H9 (cell line): Measurements from ENCODE around the gene HMX1. TPM values are rescaled to one million over a fixed set of nuclear protein-coding genes. Genes with fewer than 3 reads are reported as not detected.

Experiments
- DNase-seq: peaks from one replicate; pipeline ENCODE4 v3.0.0-alpha.2; 2017
- H2AFZ ChIP-seq: one replicate; pipeline ENCODE4 v1.6.1; 2013; ENCODE audit warnings: mild to moderate bottlenecking, low read length, control low read depth, moderate library complexity
- H2AK5ac ChIP-seq: 2 replicates; pipeline ENCODE4 v1.6.1; 2013; ENCODE audit warnings: low read length, control low read depth, mixed read lengths; ENCODE audit not compliant: insufficient read length
- H2BK120ac ChIP-seq: one replicate; pipeline ENCODE4 v1.6.1; 2013; ENCODE audit warnings: low read depth, mild to moderate bottlenecking, low read length, control low read depth, inconsistent platforms; ENCODE audit not compliant: poor library complexity, severe bottlenecking
- H2BK12ac ChIP-seq: 2 replicates; pipeline ENCODE4 v1.6.1; 2013; ENCODE audit warnings: low read length, control low read depth, mixed read lengths, low read depth; ENCODE audit not compliant: insufficient read length
- H2BK15ac ChIP-seq: 2 replicates; pipeline ENCODE4 v1.6.1; 2013; ENCODE audit warnings: low read depth, low read length, control low read depth
- H2BK20ac ChIP-seq: one replicate; pipeline ENCODE4 v1.6.1; 2013; ENCODE audit warnings: low read depth, mild to moderate bottlenecking, low read length, control low read depth, inconsistent platforms; ENCODE audit not compliant: poor library complexity, severe bottlenecking
- H2BK5ac ChIP-seq: 2 replicates; pipeline ENCODE4 v1.6.1; 2013; ENCODE audit warnings: low read length, control low read depth, mixed read lengths; ENCODE audit not compliant: insufficient read length
- H3K14ac ChIP-seq: 2 replicates; pipeline ENCODE4 v1.6.1; 2013; ENCODE audit warnings: low read length, control low read depth; ENCODE audit not compliant: insufficient read depth
- H3K18ac ChIP-seq: 2 replicates; pipeline ENCODE4 v1.6.1; 2013; ENCODE audit warnings: low read depth, mild to moderate bottlenecking, mixed read lengths, low read length, control low read depth; ENCODE audit not compliant: insufficient read length
- H3K23ac ChIP-seq: 2 replicates; pipeline ENCODE4 v1.6.1; 2013; ENCODE audit warnings: low read length, control low read depth, mixed read lengths, low read depth; ENCODE audit not compliant: insufficient read length
- H3K23me2 ChIP-seq: 2 replicates; pipeline ENCODE4 v1.6.1; 2013; ENCODE audit warnings: low read depth, mild to moderate bottlenecking, mixed read lengths, low read length, control low read depth; ENCODE audit not compliant: insufficient read length, poor library complexity, severe bottlenecking
- H3K27ac ChIP-seq: 2 replicates; pipeline ENCODE4 v1.5.1; 2013; ENCODE audit warnings: low read length, control low read depth, mixed read lengths, low read depth; ENCODE audit not compliant: insufficient read length
- H3K27me3 ChIP-seq: 2 replicates; pipeline ENCODE4 v1.6.1; 2013; ENCODE audit warnings: low read length, control low read depth, inconsistent platforms; ENCODE audit not compliant: insufficient read depth
- H3K4ac ChIP-seq: 2 replicates; pipeline ENCODE4 v1.6.1; 2013; ENCODE audit warnings: low read depth, mild to moderate bottlenecking, control low read depth, inconsistent platforms, low read length, moderate library complexity
- H3K4me1 ChIP-seq: 2 replicates; pipeline ENCODE4 v1.6.1; 2013; ENCODE audit warnings: low read length, control low read depth, inconsistent platforms; ENCODE audit not compliant: insufficient read depth
- H3K4me2 ChIP-seq: 2 replicates; pipeline ENCODE4 v1.6.1; 2013; ENCODE audit warnings: low read length, control low read depth, mixed read lengths; ENCODE audit not compliant: insufficient read length, insufficient read depth
- H3K56ac ChIP-seq: 2 replicates; pipeline ENCODE4 v1.6.1; 2013; ENCODE audit warnings: low read depth, mild to moderate bottlenecking, mixed read lengths, low read length, control low read depth; ENCODE audit not compliant: insufficient read length
- H3K79me1 ChIP-seq: 2 replicates; pipeline ENCODE4 v1.6.1; 2013; ENCODE audit warnings: low read depth, mild to moderate bottlenecking, moderate library complexity, low read length, control low read depth, inconsistent platforms; ENCODE audit not compliant: insufficient read depth, poor library complexity, severe bottlenecking
- H3K79me2 ChIP-seq: 2 replicates; pipeline ENCODE4 v1.6.1; 2013; ENCODE audit warnings: low read length, control low read depth, inconsistent platforms; ENCODE audit not compliant: insufficient read depth
- H3K9ac ChIP-seq: 2 replicates; pipeline ENCODE4 v1.6.1; 2013; ENCODE audit warnings: low read length, control low read depth, mixed read lengths; ENCODE audit not compliant: insufficient read length; ENCODE audit errors: extremely low read depth
- H3K9me3 ChIP-seq: one replicate; pipeline ENCODE4 v1.6.1; 2013; ENCODE audit warnings: low read depth, low read length, inconsistent platforms; ENCODE audit not compliant: control insufficient read depth
- H3T11ph ChIP-seq: one replicate; pipeline ENCODE4 v1.6.1; 2013; ENCODE audit warnings: mild to moderate bottlenecking, low read length, control low read depth, inconsistent platforms
- H4K20me1 ChIP-seq: one replicate; pipeline ENCODE4 v1.6.1; 2013; ENCODE audit not compliant: control insufficient read depth, insufficient read length, insufficient read depth
- H4K5ac ChIP-seq: 2 replicates; pipeline ENCODE4 v1.6.1; 2013; ENCODE audit warnings: low read depth, mild to moderate bottlenecking, mixed read lengths, low read length, control low read depth; ENCODE audit not compliant: insufficient read length
- H4K8ac ChIP-seq: replicated peaks from 2 replicates; pipeline ENCODE4 v1.6.1; 2013; ENCODE audit warnings: low read length, control low read depth, mixed read lengths, low read depth; ENCODE audit not compliant: insufficient read length
- H4K91ac ChIP-seq: 2 replicates; pipeline ENCODE4 v1.6.1; 2013; ENCODE audit warnings: low read depth, mild to moderate bottlenecking, moderate library complexity, mixed read lengths, low read length, control low read depth; ENCODE audit not compliant: insufficient read length
- H3K27ac Mint-ChIP-seq, 3 experiments: 2 replicates in 2 of 3; 3 replicates in 1 of 3; pipeline ENCODE4 v1.8.0; 2020 to 2021; ENCODE audit warnings: mixed read lengths in 3 of 3, mild to moderate bottlenecking in 1 of 3, moderate library complexity in 1 of 3
- H3K27me3 Mint-ChIP-seq: 2 replicates; pipeline ENCODE4 v1.8.0; 2021; ENCODE audit warnings: low read depth, mild to moderate bottlenecking, moderate library complexity, mixed read lengths
- H3K36me3 Mint-ChIP-seq, 3 experiments: 2 replicates in 2 of 3; 3 replicates in 1 of 3; pipeline ENCODE4 v1.8.0; 2020 to 2021; ENCODE audit warnings: low read depth in 3 of 3, mixed read lengths in 3 of 3; ENCODE audit not compliant: insufficient read depth in 1 of 3
- H3K4me1 Mint-ChIP-seq, 2 experiments: 2 replicates each; pipeline ENCODE4 v1.8.0; 2020; ENCODE audit warnings: mixed read lengths in 2 of 2
- H3K4me3 Mint-ChIP-seq, 2 experiments: 2 replicates in 1 of 2; 3 replicates in 1 of 2; pipeline ENCODE4 v1.8.0; 2020 to 2021; ENCODE audit warnings: mild to moderate bottlenecking in 2 of 2, mixed read lengths in 2 of 2, moderate library complexity in 1 of 2
- H3K9me3 Mint-ChIP-seq, 2 experiments: 2 replicates in 1 of 2; 3 replicates in 1 of 2; pipeline ENCODE4 v1.8.0; 2020; ENCODE audit warnings: mild to moderate bottlenecking in 2 of 2, mixed read lengths in 2 of 2, moderate library complexity in 1 of 2
- WGBS: extraction: QIAGEN DNeasy Blood & Tissue Kit; methylation state at CpG from one replicate; pipeline ENCODE4 v1.1.7; 2013; ENCODE audit warnings: missing lambda C conversion rate, low lambda C conversion rate, mixed read lengths; ENCODE audit not compliant: insufficient read length; ENCODE audit errors: extremely low coverage; 5-methylcytosine and 5-hydroxymethylcytosine counted together
- total RNA-seq: library from RNA; stranded (reverse); gene quantifications from 2 replicates; pipeline ENCODE4 v1.2.1, GENCODE V29; 2021
- TF ChIP-seq, protein P1 (sequence below): fragments of 200-600 bp; sonication (generic); conservative IDR thresholded peaks from 3 replicates; pipeline ENCODE4 v1.8.0; 2021; ENCODE audit warnings: antibody characterized with exemption, mild to moderate bottlenecking

HMX1 gene
- total RNA-seq, 1 experiment from 2014 or later = 0.26 TPM

GRCh38 chr4:8894424-8894816, 22.8 kb upstream of the HMX1 start:
- Histone ChIP-seq H2AFZ (no peak overlapping the region), H3K27ac (no peak overlapping the region), H3K18ac (no peak overlapping the region), H3K27me3 (peaks cover 58% of the 10 kb centered on the region), H4K8ac (no peak overlapping the region), H2BK5ac (no peak overlapping the region), H2AK5ac (no peak overlapping the region), H3K79me1 (no peaks in the 10 kb centered on the region), H3K4me2 (peak overlapping the region; percentile 64), H3K9me3 (no peaks in the 10 kb centered on the region), H3K4ac (no peak overlapping the region), H3K9ac (no peak overlapping the region), H2BK12ac (no peak overlapping the region), H4K91ac (no peak overlapping the region), H4K20me1 (no peaks in the 10 kb centered on the region), H3K23ac (no peak overlapping the region), H3K4me1 (peaks cover 5% of the 10 kb centered on the region; the same call in 1 of the 2 replicates), H3K14ac (no peak overlapping the region), H3K56ac (no peak overlapping the region), H4K5ac (no peak overlapping the region), H3K79me2 (no peaks in the 10 kb centered on the region), H2BK15ac (no peak overlapping the region), H2BK120ac (no peak overlapping the region), H3T11ph (no peak overlapping the region), H2BK20ac (no peak overlapping the region), H3K23me2 (peaks cover 6% of the 10 kb centered on the region)
- Mint-ChIP-seq H3K4me3 (peak overlapping the region; percentile 42 to 65; a peak in 4 of 5 replicates), H3K27me3 (peaks cover 96% of the 10 kb centered on the region), H3K9me3 (no peaks in the 10 kb centered on the region; a peak in 1 of 5 replicates), H3K4me1 (peaks cover 20 to 44% of the 10 kb centered on the region in 2 experiments), H3K36me3 (peaks cover 0 to 3% (median 0%) of the 10 kb centered on the region in 3 experiments; a peak in 1 of 7 replicates), H3K27ac (no peak overlapping the region)
- WGBS = no CpG with 5 or more reads among the region's 14 CpGs
- no peak for DNase-seq
- TF ChIP-seq, protein P1, sequence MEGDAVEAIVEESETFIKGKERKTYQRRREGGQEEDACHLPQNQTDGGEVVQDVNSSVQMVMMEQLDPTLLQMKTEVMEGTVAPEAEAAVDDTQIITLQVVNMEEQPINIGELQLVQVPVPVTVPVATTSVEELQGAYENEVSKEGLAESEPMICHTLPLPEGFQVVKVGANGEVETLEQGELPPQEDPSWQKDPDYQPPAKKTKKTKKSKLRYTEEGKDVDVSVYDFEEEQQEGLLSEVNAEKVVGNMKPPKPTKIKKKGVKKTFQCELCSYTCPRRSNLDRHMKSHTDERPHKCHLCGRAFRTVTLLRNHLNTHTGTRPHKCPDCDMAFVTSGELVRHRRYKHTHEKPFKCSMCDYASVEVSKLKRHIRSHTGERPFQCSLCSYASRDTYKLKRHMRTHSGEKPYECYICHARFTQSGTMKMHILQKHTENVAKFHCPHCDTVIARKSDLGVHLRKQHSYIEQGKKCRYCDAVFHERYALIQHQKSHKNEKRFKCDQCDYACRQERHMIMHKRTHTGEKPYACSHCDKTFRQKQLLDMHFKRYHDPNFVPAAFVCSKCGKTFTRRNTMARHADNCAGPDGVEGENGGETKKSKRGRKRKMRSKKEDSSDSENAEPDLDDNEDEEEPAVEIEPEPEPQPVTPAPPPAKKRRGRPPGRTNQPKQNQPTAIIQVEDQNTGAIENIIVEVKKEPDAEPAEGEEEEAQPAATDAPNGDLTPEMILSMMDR = no peak
